Measurements from ENCODE around the gene PRKD2. TPM values are rescaled to one million over a fixed set of nuclear protein-coding genes. Genes with fewer than 3 reads are reported as not detected.

The PRKD2 gene
- total RNA-seq, 1 donor from 2014 or later: 41.9 TPM

DNA sequence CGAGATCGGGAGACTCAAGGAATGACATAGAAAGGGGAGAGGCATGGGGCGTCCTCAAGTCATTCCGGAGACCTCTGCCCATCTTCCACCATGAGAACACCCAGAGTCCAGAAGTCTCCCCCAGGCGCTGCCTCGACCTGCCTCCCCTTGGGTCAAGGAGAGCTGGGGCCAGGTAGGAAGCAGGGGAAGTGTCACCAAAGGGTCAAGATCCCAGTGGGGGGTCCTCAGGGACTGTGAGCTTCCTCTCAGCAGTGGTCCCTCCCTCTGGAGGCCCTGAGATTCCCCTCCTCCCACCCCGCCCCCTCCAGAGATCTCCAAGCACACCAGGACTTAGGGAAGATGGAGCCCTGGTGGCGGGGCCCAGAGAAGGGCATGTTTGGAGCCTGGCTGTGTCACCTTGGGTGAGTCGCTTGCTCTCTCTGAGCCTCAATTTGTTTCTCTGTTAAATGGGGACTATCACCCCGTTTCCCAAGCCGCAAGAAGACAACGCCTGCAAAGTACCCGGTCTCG lies 56.9 kb downstream of the PRKD2 start:
- no peak for DNase-seq (ENCODE audit: extremely low spot score, unreplicated experiment)
- H3K4me3 Mint-ChIP-seq (ENCODE audit: unreplicated experiment): peak overlapping the region; percentile 76
- H3K27me3 Mint-ChIP-seq (ENCODE audit: unreplicated experiment): no peaks in the 10 kb centered on the region
- TF ChIP-seq, protein P1, sequence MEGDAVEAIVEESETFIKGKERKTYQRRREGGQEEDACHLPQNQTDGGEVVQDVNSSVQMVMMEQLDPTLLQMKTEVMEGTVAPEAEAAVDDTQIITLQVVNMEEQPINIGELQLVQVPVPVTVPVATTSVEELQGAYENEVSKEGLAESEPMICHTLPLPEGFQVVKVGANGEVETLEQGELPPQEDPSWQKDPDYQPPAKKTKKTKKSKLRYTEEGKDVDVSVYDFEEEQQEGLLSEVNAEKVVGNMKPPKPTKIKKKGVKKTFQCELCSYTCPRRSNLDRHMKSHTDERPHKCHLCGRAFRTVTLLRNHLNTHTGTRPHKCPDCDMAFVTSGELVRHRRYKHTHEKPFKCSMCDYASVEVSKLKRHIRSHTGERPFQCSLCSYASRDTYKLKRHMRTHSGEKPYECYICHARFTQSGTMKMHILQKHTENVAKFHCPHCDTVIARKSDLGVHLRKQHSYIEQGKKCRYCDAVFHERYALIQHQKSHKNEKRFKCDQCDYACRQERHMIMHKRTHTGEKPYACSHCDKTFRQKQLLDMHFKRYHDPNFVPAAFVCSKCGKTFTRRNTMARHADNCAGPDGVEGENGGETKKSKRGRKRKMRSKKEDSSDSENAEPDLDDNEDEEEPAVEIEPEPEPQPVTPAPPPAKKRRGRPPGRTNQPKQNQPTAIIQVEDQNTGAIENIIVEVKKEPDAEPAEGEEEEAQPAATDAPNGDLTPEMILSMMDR (IDR thresholded peaks at IDR 0.05): no peak
- H3K36me3 Mint-ChIP-seq (ENCODE audit: unreplicated experiment): no peaks in the 10 kb centered on the region
- H3K9me3 Mint-ChIP-seq (ENCODE audit: unreplicated experiment): no peaks in the 10 kb centered on the region
- peak overlapping the region; percentile 32 for H3K27ac Mint-ChIP-seq (ENCODE audit: unreplicated experiment)
- H3K4me1 Mint-ChIP-seq (ENCODE audit: unreplicated experiment): peaks cover 18% of the 10 kb centered on the region

DNA sequence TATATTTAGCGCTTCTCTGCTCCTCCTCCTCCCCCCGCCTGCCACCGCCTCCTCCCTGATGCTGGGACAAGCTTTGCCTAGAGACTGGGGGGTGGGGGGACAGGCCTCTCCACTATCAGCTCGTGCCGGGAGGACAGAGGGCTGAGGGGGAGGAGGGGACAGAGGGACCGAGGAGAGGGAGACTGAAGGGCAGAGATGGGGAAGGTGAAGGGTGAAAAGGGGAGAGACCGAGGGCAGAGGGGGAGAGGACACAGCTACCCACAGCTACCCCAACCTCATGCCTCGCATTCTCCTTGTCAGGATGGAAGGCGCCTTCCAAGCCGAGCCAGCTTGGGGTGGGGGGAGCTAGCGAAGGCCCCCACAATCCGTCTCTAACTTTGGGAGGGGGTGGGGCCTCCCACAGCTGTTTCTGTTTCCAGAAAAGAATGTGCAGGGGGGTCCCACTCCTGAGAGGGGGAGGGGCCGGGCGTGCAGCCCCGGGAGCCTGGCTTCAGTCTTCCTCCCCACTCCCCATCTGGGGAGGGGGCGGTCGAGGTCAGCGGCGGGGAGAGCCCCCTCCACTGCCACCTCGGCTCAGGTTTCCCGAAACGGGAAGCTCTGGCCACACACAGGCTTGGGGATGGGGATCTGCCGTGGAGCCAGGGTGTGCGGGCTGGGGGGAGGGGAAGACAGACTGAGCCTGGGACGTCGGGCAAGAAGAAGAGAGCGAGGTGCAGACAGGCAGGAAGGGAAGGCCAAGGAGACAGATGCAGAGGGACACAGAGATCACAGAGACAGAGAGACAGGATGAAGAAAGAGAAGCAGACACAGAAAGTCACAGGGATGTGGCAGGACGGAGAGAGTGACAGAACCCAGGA lies 57.5 kb downstream of the PRKD2 start:
- no peaks in the 10 kb centered on the region for H3K27me3 Mint-ChIP-seq (ENCODE audit: unreplicated experiment)
- no peaks in the 10 kb centered on the region for H3K36me3 Mint-ChIP-seq (ENCODE audit: unreplicated experiment)
- DNase-seq (ENCODE audit: extremely low spot score, unreplicated experiment): no peak
- TF ChIP-seq, protein P1 (IDR thresholded peaks at IDR 0.05): no peak
- H3K27ac Mint-ChIP-seq (ENCODE audit: unreplicated experiment): peak overlapping the region; percentile 32
- peaks cover 19% of the 10 kb centered on the region for H3K4me1 Mint-ChIP-seq (ENCODE audit: unreplicated experiment)
- H3K4me3 Mint-ChIP-seq (ENCODE audit: unreplicated experiment): peak overlapping the region; percentile 76
- H3K9me3 Mint-ChIP-seq (ENCODE audit: unreplicated experiment): no peaks in the 10 kb centered on the region

DNA sequence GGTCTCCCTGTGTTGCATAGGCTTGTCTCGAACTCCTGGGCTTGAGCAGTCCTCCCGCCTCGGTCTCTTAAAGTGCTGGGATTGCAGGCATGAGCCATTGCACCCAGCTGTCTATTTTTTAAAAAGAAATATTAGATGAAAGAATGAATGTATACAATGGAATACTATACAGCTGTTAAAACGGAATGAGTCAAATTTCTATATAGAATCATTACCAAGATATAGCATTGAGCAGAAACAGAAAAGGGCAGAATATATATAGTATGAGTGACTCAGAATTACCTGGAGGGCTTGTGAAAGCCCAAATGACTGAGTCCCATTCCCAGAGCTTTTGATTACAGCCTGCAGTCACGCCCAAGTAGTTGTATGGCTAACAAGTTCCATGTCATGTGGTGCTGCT lies 60.4 kb downstream of the PRKD2 start:
- H3K36me3 Mint-ChIP-seq (ENCODE audit: unreplicated experiment): no peaks in the 10 kb centered on the region
- H3K27me3 Mint-ChIP-seq (ENCODE audit: unreplicated experiment): no peaks in the 10 kb centered on the region
- DNase-seq (ENCODE audit: extremely low spot score, unreplicated experiment): no peak
- H3K9me3 Mint-ChIP-seq (ENCODE audit: unreplicated experiment): no peaks in the 10 kb centered on the region
- no peak overlapping the region for H3K27ac Mint-ChIP-seq (ENCODE audit: unreplicated experiment)
- peaks cover 15% of the 10 kb centered on the region for H3K4me1 Mint-ChIP-seq (ENCODE audit: unreplicated experiment)
- H3K4me3 Mint-ChIP-seq (ENCODE audit: unreplicated experiment): no peak overlapping the region
- TF ChIP-seq, protein P1 (IDR thresholded peaks at IDR 0.05): no peak

DNA sequence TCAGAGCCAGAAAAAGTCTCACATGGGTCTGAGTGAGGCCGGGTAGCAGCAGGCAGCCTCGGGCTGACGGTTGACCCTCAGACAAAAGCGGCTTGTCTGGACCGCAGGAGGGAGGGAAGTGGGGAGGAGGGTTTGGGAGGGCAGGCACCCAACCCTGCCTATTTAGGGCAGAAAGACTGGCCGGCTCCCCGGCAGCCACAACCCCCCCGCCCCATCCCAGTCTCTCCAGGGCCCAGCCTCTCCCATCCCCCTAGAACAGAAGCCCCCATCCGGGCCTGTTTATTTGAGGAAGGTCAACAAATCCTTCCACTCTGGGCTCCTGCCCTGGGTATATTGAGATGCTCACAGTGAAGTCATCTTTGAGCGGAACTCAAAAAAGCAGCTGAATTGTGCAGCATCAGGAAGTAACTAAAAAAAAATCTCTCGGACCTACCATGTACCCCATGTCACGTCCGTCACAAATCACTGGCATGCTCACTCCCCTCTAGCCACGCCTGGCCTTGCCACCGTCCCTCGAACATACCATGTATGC lies 62.2 kb downstream of the PRKD2 start:
- DNase-seq (ENCODE audit: extremely low spot score, unreplicated experiment): no peak
- no peak overlapping the region for H3K27ac Mint-ChIP-seq (ENCODE audit: unreplicated experiment)
- no peak overlapping the region for H3K4me3 Mint-ChIP-seq (ENCODE audit: unreplicated experiment)
- no peaks in the 10 kb centered on the region for H3K9me3 Mint-ChIP-seq (ENCODE audit: unreplicated experiment)
- peaks cover 7% of the 10 kb centered on the region for H3K4me1 Mint-ChIP-seq (ENCODE audit: unreplicated experiment)
- H3K36me3 Mint-ChIP-seq (ENCODE audit: unreplicated experiment): no peaks in the 10 kb centered on the region
- H3K27me3 Mint-ChIP-seq (ENCODE audit: unreplicated experiment): no peaks in the 10 kb centered on the region
- TF ChIP-seq, protein P1 (IDR thresholded peaks at IDR 0.05): no peak

GRCh38 chr19:46650445-46650844 lies 66.5 kb downstream of the PRKD2 start:
- no peaks in the 10 kb centered on the region for H3K9me3 Mint-ChIP-seq (ENCODE audit: unreplicated experiment)
- peaks cover 6% of the 10 kb centered on the region for H3K36me3 Mint-ChIP-seq (ENCODE audit: unreplicated experiment)
- no peak overlapping the region for H3K4me3 Mint-ChIP-seq (ENCODE audit: unreplicated experiment)
- H3K4me1 Mint-ChIP-seq (ENCODE audit: unreplicated experiment): peaks cover 4% of the 10 kb centered on the region
- no peak for DNase-seq (ENCODE audit: extremely low spot score, unreplicated experiment)
- no peak overlapping the region for H3K27ac Mint-ChIP-seq (ENCODE audit: unreplicated experiment)
- H3K27me3 Mint-ChIP-seq (ENCODE audit: unreplicated experiment): no peaks in the 10 kb centered on the region
- TF ChIP-seq, protein P1 (IDR thresholded peaks at IDR 0.05): no peak

All from osteocyte (in vitro differentiated cells).